ENCODE data around the gene MAPK12. TPM values are rescaled to one million over a fixed set of nuclear protein-coding genes. Genes with fewer than 3 reads are reported as not detected.

Gene MAPK12
- total RNA-seq, 1 experiment from 2014 or later, result 86.7 TPM

- ChIA-PET POLR2A (no interaction called here), RAD21 (ENCODE audit: low non-redundant PET in 1 of 2, low total read pairs in 2 of 2, uncharacterized antibody in 2 of 2, unreplicated experiment in 2 of 2) (no interaction called here), CTCF (no interaction called here)
- Histone ChIP-seq H3K36me3 (ENCODE audit: control insufficient read depth in 1 of 2, insufficient read depth in 2 of 2, low read length in 2 of 2) (peaks cover 21 to 40% of the 10 kb centered on the region in 2 experiments; a peak in 3 of 4 replicates), H3K4me3 (replicated peaks in 1 of 2; ENCODE audit: low read depth in 1 of 2, low read length in 2 of 2) (no peak overlapping the region), H3K79me2 (ENCODE audit: insufficient read depth, low read length) (no peaks in the 10 kb centered on the region), H3K27me3 (ENCODE audit: insufficient read depth, low read length) (no peaks in the 10 kb centered on the region), H4K20me1 (ENCODE audit: insufficient read depth) (no peaks in the 10 kb centered on the region), H3K9me3 (ENCODE audit: control insufficient read depth in 1 of 2, insufficient read depth in 1 of 2, low read depth in 1 of 2, low read length in 2 of 2) (no peaks in the 10 kb centered on the region), H2AFZ (ENCODE audit: low read depth, low read length, poor library complexity, severe bottlenecking) (no peak overlapping the region), H3K9me2 (ENCODE audit: insufficient read depth) (no peaks in the 10 kb centered on the region), H3K9ac (ENCODE audit: low read length) (no peak overlapping the region), H3K27ac (ENCODE audit: low read depth, low read length) (no peak overlapping the region), H3K4me2 (ENCODE audit: low read length) (no peak overlapping the region), H3K4me1 (ENCODE audit: control insufficient read depth in 1 of 2, insufficient read depth in 2 of 2, low read length in 2 of 2) (peaks cover 0 to 8% of the 10 kb centered on the region in 2 experiments; a peak in 3 of 4 replicates)
- no peak for DNase-seq (ENCODE audit: low read depth, low spot score)
- no peak for ATAC-seq
- TF ChIP-seq CEBPB (IDR thresholded peaks at IDR 0.05; ENCODE audit: low read depth) (no peak), TCF7L2 (IDR thresholded peaks at IDR 0.05; ENCODE audit: borderline replicate concordance, extremely low read depth, insufficient read depth, insufficient read length) (no peak), MAX (IDR thresholded peaks at IDR 0.05) (no peak), POLR2AphosphoS5 (IDR thresholded peaks at IDR 0.05; ENCODE audit: low read depth, low read length) (no peak), EGR1 (IDR thresholded peaks at IDR 0.05; ENCODE audit: low read depth) (no peak), ZNF274 (IDR thresholded peaks at IDR 0.05; ENCODE audit: low read depth, low read length) (no peak), EZH2 (IDR thresholded peaks at IDR 0.05) (no peak), CBX3 (IDR thresholded peaks at IDR 0.05; ENCODE audit: low read depth) (no peak), EZH2phosphoT487 (IDR thresholded peaks at IDR 0.05; ENCODE audit: borderline replicate concordance) (no peak)
- intact Hi-C loops (cut with micrococcal nuclease), result no loop called here
- BruUV-seq (replicated peaks), result no TSS peak
Measured at GRCh38 chr22:50222508-50222907, 39.0 kb downstream of the MAPK12 start.

- TF ChIP-seq CTCF (IDR thresholded peaks at IDR 0.05 in 2 of 3, conservative IDR thresholded peaks at IDR 0.05 in 1 of 3; ENCODE audit: borderline replicate concordance in 1 of 3, insufficient read depth in 1 of 3, low read depth in 2 of 3, low read length in 2 of 3) (peak in 1 of 3 experiments; percentile 25; a peak in 1 of 6 replicates), RAD21 (IDR thresholded peaks at IDR 0.05; ENCODE audit: low read depth) (no peak; the same call in 1 of the 2 replicates)
- H3K4me3 ChIP-seq (replicated peaks in 1 of 2; ENCODE audit: low read depth in 1 of 2, low read length in 2 of 2), result no peak overlapping the region
- ATAC-seq (no peak), DNase-seq (ENCODE audit: low read depth, low spot score) (no peak)
- no peaks in the 10 kb centered on the region for H3K79me2 ChIP-seq (ENCODE audit: insufficient read depth, low read length)
- BruUV-seq (replicated peaks), result no TSS peak
- no peaks in the 10 kb centered on the region for H3K9me2 ChIP-seq (ENCODE audit: insufficient read depth)
- intact Hi-C loops (cut with micrococcal nuclease), result no loop called here
- CTCF ChIA-PET, result no interaction called here
- no peak overlapping the region; the same call in 1 of the 2 replicates for H3K27ac ChIP-seq (ENCODE audit: low read depth, low read length)
- no peak overlapping the region for H3K4me2 ChIP-seq (ENCODE audit: low read length)
- peaks cover 0 to 8% of the 10 kb centered on the region in 2 experiments; a peak in 3 of 4 replicates for H3K4me1 ChIP-seq (ENCODE audit: control insufficient read depth in 1 of 2, insufficient read depth in 2 of 2, low read length in 2 of 2)
- POLR2A ChIA-PET, result no interaction called here
- no peak overlapping the region for H3K9ac ChIP-seq (ENCODE audit: low read length)
- RAD21 ChIA-PET (ENCODE audit: low non-redundant PET in 1 of 2, low total read pairs in 2 of 2, uncharacterized antibody in 2 of 2, unreplicated experiment in 2 of 2), result no interaction called here
- H4K20me1 ChIP-seq (ENCODE audit: insufficient read depth), result no peaks in the 10 kb centered on the region
- H3K27me3 ChIP-seq (ENCODE audit: insufficient read depth, low read length), result no peaks in the 10 kb centered on the region
- no peaks in the 10 kb centered on the region for H3K9me3 ChIP-seq (ENCODE audit: control insufficient read depth in 1 of 2, insufficient read depth in 1 of 2, low read depth in 1 of 2, low read length in 2 of 2)
- H2AFZ ChIP-seq (ENCODE audit: low read depth, low read length, poor library complexity, severe bottlenecking), result no peak overlapping the region
- H3K36me3 ChIP-seq (ENCODE audit: control insufficient read depth in 1 of 2, insufficient read depth in 2 of 2, low read length in 2 of 2), result peaks cover 26 to 46% of the 10 kb centered on the region in 2 experiments; a peak in 3 of 4 replicates
Measured at GRCh38 chr22:50221410-50222300, 39.8 kb downstream of the MAPK12 start.
